ENCODE results near the gene SFSWAP. TPM values are rescaled to one million over a fixed set of nuclear protein-coding genes. Genes with fewer than 3 reads are reported as not detected.

SFSWAP gene
- total RNA-seq, 1 experiment from 2014 or later, result 68.8 TPM

DNA sequence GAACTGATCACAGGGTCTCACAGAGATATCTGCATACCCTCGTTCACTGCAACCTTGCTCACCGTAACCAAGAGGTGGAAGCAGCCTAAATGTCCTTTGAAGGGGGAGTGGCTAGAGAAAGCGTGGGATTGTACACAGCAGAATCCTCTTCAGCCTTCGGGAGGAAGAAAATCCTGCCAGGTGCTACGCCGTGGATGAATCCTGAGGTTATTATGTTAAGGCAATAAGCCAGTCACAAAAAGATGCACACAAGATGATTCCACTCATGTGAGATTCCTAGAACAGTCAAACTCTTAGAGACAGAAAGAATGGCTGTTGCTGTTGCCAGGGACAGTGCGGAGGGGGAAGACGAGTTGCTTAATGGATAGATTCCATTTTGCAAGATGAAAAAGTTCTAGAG, 39.6 kb upstream of the SFSWAP start:
- peaks cover 43% of the 10 kb centered on the region for H3K27me3 Mint-ChIP-seq (ENCODE audit: insufficient read depth, unreplicated experiment)
- no peak for DNase-seq (ENCODE audit: unreplicated experiment)
- BruUV-seq (replicated peaks), result no TSS peak
- no peak overlapping the region for H3K27ac Mint-ChIP-seq (ENCODE audit: low read depth, unreplicated experiment)
- TF ChIP-seq, protein P1, sequence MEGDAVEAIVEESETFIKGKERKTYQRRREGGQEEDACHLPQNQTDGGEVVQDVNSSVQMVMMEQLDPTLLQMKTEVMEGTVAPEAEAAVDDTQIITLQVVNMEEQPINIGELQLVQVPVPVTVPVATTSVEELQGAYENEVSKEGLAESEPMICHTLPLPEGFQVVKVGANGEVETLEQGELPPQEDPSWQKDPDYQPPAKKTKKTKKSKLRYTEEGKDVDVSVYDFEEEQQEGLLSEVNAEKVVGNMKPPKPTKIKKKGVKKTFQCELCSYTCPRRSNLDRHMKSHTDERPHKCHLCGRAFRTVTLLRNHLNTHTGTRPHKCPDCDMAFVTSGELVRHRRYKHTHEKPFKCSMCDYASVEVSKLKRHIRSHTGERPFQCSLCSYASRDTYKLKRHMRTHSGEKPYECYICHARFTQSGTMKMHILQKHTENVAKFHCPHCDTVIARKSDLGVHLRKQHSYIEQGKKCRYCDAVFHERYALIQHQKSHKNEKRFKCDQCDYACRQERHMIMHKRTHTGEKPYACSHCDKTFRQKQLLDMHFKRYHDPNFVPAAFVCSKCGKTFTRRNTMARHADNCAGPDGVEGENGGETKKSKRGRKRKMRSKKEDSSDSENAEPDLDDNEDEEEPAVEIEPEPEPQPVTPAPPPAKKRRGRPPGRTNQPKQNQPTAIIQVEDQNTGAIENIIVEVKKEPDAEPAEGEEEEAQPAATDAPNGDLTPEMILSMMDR (IDR thresholded peaks at IDR 0.05; ENCODE audit: unreplicated experiment), result no peak
- H3K36me3 Mint-ChIP-seq (ENCODE audit: insufficient read depth, unreplicated experiment), result no peaks in the 10 kb centered on the region
- H3K4me1 Mint-ChIP-seq (ENCODE audit: insufficient read depth, unreplicated experiment), result no peaks in the 10 kb centered on the region
- H3K4me3 Mint-ChIP-seq (ENCODE audit: unreplicated experiment), result no peak overlapping the region
- H3K9me3 Mint-ChIP-seq (ENCODE audit: unreplicated experiment), result no peaks in the 10 kb centered on the region
- intact Hi-C loops (cut with micrococcal nuclease), result no loop called here
- POLR2A ChIA-PET, result no interaction called here
- CTCF ChIA-PET, result no interaction called here

DNA sequence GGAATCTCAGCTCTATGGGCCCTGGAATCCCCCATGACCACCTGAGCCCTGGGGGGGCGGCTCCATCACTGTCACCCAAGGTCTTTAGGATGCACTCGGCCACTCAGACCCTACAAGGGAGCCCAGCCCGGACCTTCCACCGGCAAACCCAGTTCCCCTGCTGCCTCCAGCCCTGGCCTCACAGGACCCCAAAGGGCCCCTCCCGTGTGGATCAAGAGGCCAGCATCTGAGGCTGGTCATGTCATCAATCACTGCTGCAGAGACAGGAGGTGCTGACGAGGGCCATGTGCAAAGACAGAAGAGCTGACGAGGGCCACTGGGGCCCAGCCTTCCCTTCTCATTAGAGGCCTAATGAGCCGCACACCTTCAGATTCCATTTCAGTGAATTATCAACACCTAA, 39.0 kb upstream of the SFSWAP start:
- H3K27ac Mint-ChIP-seq (ENCODE audit: low read depth, unreplicated experiment), result no peak overlapping the region
- no peaks in the 10 kb centered on the region for H3K4me1 Mint-ChIP-seq (ENCODE audit: insufficient read depth, unreplicated experiment)
- ChIA-PET CTCF (no interaction called here), POLR2A (no interaction called here)
- H3K4me3 Mint-ChIP-seq (ENCODE audit: unreplicated experiment), result no peak overlapping the region
- DNase-seq (ENCODE audit: unreplicated experiment), result no peak
- H3K27me3 Mint-ChIP-seq (ENCODE audit: insufficient read depth, unreplicated experiment), result peaks cover 38% of the 10 kb centered on the region
- no peaks in the 10 kb centered on the region for H3K9me3 Mint-ChIP-seq (ENCODE audit: unreplicated experiment)
- intact Hi-C loops (cut with micrococcal nuclease), result no loop called here
- no TSS peak for BruUV-seq (replicated peaks)
- TF ChIP-seq, protein P1 (IDR thresholded peaks at IDR 0.05; ENCODE audit: unreplicated experiment), result no peak
- H3K36me3 Mint-ChIP-seq (ENCODE audit: insufficient read depth, unreplicated experiment), result no peaks in the 10 kb centered on the region

DNA sequence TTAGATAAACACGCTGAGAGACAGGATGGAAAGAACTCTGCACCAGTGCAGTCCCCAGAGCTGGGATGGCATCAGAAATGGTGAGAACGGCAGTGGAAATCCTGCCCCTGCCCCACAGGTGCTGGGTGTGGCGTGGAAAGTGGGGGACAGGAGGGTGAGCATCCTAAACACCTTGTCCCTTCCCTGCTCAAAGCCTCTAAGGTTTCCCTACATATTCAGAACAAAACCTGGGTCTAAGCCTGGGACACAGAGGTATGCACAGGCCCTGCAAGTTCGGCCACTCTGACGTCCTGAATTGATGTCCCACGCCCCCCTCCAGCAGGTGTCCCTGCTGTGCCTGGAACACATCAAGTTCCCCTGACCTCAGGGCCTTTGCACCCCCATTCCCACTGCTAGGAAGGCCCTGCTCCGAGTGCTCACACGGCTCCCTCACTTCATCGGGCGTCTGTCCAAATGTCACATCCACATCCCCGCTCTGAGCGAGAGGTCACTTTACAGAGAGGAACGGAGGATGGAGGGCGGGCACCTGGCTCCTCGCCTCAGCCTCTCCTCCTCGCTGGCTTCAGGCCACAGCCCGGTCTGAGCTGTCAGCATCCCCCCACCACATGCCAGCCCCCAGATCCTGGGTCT, 38.5 kb upstream of the SFSWAP start:
- H3K4me3 Mint-ChIP-seq (ENCODE audit: unreplicated experiment), result no peak overlapping the region
- no peak overlapping the region for H3K27ac Mint-ChIP-seq (ENCODE audit: low read depth, unreplicated experiment)
- no peaks in the 10 kb centered on the region for H3K4me1 Mint-ChIP-seq (ENCODE audit: insufficient read depth, unreplicated experiment)
- no TSS peak for BruUV-seq (replicated peaks)
- ChIA-PET POLR2A (no interaction called here), CTCF (no interaction called here)
- H3K36me3 Mint-ChIP-seq (ENCODE audit: insufficient read depth, unreplicated experiment), result no peaks in the 10 kb centered on the region
- DNase-seq (ENCODE audit: unreplicated experiment), result no peak
- intact Hi-C loops (cut with micrococcal nuclease), result no loop called here
- no peaks in the 10 kb centered on the region for H3K9me3 Mint-ChIP-seq (ENCODE audit: unreplicated experiment)
- TF ChIP-seq, protein P1 (IDR thresholded peaks at IDR 0.05; ENCODE audit: unreplicated experiment), result no peak
- H3K27me3 Mint-ChIP-seq (ENCODE audit: insufficient read depth, unreplicated experiment), result peaks cover 33% of the 10 kb centered on the region

GRCh38 chr12:131672941-131673887, 37.7 kb upstream of the SFSWAP start:
- no TSS peak for BruUV-seq (replicated peaks)
- intact Hi-C loops (cut with micrococcal nuclease), result no loop called here
- H3K36me3 Mint-ChIP-seq (ENCODE audit: insufficient read depth, unreplicated experiment), result no peaks in the 10 kb centered on the region
- no peak for DNase-seq (ENCODE audit: unreplicated experiment)
- TF ChIP-seq, protein P1 (IDR thresholded peaks at IDR 0.05; ENCODE audit: unreplicated experiment), result no peak
- H3K27me3 Mint-ChIP-seq (ENCODE audit: insufficient read depth, unreplicated experiment), result peaks cover 31% of the 10 kb centered on the region
- CTCF ChIA-PET, result interaction anchor here (0.6 kb wide), 1 partner anchor 63 kb away, joined by 3 read pairs; no protein-coding TSS in a partner anchor
- POLR2A ChIA-PET, result no interaction called here
- no peaks in the 10 kb centered on the region for H3K4me1 Mint-ChIP-seq (ENCODE audit: insufficient read depth, unreplicated experiment)
- no peak overlapping the region for H3K27ac Mint-ChIP-seq (ENCODE audit: low read depth, unreplicated experiment)
- no peak overlapping the region for H3K4me3 Mint-ChIP-seq (ENCODE audit: unreplicated experiment)
- H3K9me3 Mint-ChIP-seq (ENCODE audit: unreplicated experiment), result no peaks in the 10 kb centered on the region

All from MCF 10A (cell line).